ENCODE results near the gene TMEM163.
"Not testable (repeated sequence)": the region's sequence is repeated elsewhere in the genome, so short reads cannot be mapped to it uniquely, and the experiment has no call there.

The TMEM163 gene

DNA sequence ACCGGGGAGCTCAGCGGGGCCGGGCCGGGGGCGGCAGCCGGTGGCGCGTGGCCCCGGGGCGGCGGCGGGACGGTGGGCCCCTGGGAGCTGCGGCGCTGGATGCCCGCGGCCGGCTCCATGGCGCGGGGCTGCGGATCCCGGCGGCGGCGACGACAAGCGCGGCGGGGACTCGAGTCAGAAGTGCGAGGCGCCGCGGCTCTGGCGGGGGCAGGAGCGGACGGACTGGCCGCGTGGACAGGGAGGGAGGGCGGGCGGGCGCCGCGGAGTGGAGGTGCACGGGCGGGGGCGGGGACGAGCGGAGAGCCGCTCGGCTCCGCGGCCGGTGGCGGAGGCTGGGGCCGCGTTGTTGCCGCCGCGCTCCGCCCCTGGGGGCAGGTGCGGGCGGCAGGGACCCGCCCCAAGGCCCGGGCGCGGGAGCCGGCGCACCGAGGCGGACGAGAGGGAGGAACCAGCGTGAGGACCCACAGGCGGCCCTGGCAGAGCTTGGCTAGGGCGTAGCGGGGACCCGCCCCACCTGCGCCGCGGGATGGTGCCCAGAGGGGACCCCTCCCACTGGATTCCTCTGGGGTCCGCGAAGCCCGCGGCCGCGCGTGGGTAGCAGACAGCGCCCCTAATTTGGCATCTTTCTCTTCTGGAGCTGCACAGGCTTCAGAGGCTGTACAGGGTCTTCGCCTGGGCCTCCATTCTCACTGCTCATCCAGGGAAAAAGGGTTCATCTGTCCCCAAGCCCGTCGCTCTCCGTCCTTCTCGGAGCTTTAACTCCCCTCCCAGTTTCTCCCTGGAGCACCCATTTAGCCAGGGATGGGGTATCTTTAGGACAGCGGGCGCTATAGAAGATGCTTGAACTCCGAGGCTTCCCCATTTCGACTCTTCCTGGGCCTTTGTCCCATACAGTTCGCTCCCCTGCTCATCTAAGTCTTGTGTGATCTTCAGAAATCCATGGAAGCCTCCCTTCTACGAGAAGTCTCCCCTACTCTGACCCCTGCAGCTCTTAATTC, at the start of gene TMEM163:
TMEM163 (minus strand) TSS at position 184 of the 998 bp plus-strand sequence.
- DNase-seq, result no peak

GRCh38 chr2:134766583-134766982, 47.8 kb upstream of the TMEM163 start:
- DNase-seq, result no peak

DNA sequence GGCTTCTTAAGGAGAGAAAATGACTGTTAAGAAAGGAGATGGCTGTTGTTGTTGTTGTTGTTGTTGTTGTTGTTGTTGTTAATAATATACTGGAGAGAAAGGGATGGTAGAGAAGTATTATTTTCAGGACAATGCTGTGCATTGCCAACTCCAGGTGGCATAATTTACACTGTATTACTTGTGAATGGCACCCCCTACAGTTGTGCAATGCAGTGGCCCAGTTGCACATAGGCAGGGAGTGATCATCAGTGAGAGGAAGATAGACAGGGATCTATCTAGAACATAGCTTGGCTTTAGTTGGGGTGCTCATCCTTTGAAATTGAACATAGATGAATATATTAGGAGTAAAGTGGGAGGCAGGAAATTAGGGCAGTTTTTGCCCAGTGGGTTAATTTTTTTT, 47.2 kb upstream of the TMEM163 start:
- no peak for DNase-seq

DNA sequence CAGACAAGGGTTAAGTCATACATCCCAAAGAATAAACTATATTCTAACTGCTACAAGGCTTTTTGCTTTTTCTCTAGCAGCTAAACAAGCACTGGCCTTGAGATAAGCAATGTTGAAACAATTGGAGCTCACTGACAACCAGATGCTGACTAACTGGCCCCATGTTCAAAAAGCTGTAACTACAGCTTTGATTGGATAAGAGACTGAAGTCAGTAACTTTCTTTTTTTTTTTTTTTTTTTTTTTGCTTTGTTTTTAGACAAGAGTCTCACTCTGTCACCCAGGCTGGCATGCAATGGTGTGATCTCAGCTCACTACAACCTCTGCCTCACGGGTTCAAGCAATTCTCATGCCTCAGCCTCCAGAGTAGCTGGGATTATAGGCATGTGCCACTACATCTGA, 45.4 kb upstream of the TMEM163 start:
- DNase-seq, result no peak

- no peak for DNase-seq
Observed at GRCh38 chr2:134763164-134763710, 44.4 kb upstream of the TMEM163 start.

GRCh38 chr2:134762508-134762907, 43.7 kb upstream of the TMEM163 start:
- no peak for DNase-seq

DNA sequence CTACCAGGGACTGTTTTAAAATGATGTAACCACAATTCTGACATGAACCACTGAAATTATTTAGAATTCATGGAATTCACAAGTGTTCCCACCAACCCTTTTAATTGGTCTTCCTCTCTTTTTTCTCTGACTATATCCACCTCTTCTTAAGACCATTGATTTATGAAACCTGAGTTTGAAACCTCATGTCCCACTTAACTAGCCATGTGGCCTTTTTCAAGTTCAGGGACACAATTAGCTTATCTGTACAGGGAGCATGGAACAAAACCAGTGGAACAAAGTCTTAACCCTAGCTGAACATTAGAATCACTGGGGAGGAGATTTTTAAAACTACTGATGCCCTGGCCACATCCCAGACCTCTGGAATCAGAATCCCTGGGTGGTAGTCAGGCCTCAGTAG, 41.6 kb upstream of the TMEM163 start:
- no peak for DNase-seq

DNA sequence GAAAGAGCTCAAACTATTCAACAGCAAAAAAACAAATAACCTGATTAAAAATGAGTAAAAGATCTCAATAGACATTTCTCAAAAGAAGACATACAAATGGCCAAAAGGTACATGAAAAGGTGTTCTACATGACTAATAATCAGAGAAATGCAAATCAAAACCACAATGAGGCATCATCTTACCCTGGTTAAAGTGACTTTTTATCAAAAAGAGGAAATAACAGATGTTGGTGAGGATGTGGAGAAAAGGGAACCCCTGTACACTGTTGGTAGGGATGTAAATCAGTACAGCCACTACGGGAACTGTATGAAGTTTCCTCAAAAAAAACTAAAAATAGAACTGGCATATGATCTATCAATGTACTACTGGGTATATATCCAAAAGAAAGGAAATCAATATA, 39.8 kb upstream of the TMEM163 start:
- DNase-seq, result no peak

GRCh38 chr2:134751981-134752380, 33.2 kb upstream of the TMEM163 start:
- not testable (repeated sequence) for DNase-seq

- DNase-seq, result no peak
Observed at GRCh38 chr2:134745546-134745945, 26.7 kb upstream of the TMEM163 start.

DNA sequence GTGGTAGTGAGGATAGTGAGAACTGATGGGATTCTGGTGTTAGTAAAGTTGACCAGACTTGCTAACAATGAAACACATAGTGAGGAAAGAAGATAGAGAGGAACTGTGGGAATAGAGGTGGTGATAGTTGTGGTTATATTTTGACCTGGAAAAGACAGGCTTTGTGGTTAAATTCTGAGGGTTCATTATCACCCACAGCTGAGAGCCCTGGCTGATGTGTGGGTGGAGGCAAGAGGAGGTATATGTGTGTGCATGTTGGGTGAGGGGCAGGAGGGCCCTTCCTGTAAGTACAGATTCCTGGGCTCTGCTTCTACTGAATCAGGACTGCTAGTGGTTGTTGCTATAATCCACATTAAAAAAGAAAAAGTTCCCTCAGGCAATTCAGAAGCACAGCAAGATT, 26.2 kb upstream of the TMEM163 start:
- no peak for DNase-seq

DNA sequence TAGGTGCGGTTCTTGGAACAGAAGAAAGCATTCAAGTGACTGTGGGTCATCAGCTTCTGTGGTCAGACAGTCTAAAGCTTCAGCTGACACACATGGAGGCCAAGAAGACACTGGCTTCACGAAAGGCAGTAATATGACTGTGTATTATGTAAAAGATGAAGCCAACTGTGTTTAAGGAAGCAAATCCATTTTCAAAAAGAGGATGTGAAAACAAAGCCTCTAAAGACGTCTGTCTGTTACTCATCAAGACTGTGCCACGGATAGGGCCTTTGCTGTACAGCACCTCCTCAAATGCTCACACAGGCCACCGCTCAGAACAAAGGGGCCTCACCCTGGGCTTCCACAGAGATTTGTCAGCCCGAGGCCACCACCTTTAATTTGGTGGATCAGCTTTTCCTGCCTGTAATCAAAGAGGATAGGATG, 21.1 kb upstream of the TMEM163 start:
- no peak for DNase-seq

DNA sequence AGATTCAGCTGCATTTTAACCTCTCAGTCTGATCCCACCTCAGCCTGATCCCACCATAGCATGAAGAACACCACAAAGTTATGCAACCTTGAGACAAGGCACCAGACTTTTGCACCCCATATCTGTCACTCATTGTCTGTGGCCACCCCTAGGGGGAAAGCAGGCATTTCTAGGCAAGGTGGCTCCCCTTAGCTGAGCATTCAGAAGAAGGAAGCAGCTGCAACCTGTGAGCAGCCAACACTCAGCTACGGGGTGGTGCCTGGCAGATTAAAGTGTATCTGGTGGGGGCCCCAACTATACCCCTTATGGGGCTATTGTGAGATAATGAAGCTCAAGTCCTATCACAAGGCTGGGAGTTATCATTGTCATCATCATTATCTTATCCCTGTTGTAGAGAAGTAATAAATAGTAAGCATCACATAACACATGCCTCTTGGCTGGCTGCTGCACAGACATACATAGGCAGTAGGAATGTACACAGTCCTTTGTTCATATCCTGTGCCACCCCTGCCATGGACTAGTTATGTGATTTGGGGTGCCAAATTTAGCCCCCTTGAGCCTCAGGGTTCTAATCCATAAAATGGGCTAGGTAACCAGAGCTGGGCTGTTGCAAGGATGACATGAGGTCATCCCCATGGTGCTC, 20.6 kb upstream of the TMEM163 start:
- no peak for DNase-seq

- no peak for DNase-seq
Observed at GRCh38 chr2:134738141-134738870, 19.5 kb upstream of the TMEM163 start.

DNA sequence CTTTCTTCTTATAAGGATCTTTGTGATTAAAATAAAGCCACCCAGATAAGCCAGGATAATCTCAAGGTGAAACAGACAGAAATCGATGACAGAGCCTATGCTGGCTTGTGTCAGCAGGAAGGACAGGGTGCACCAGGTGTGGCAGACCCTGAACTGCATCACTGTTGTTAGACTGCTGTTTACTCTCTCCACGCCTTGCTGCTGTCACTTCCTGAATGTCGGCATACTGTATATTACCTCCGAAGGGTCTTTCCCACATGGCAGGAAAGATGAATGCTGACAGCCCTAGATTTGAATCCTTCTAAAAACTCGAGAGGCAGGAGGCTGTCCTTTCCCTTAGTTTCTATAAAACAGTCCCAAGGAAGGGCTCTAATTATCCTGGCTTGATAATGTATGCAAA, 18.9 kb upstream of the TMEM163 start:
- DNase-seq, result no peak

GRCh38 chr2:134736167-134736880, 17.5 kb upstream of the TMEM163 start:
- DNase-seq, result no peak

DNA sequence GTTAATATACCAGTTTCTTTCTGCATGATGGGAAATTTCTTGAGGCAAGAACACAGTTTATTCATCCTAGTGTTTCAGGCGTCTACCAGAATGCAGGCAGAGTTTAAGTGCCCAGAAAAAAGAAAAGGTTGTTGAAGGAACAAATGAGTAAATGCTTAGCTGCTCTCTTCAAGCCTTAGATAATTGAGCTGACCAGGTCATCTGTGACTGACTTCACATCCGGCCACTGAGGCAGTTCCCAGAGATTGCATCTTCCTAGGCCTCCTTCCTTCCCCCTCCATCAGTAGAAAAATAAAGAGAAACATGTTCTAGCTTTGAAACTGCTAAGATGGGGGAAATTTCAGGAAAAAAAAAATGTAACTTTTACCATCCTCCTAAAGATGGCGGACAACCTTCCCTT, 9.4 kb upstream of the TMEM163 start:
- DNase-seq, result no peak

GRCh38 chr2:134727385-134727784, 8.6 kb upstream of the TMEM163 start:
- DNase-seq, result no peak

GRCh38 chr2:134726645-134727044, 7.8 kb upstream of the TMEM163 start:
- no peak for DNase-seq

DNA sequence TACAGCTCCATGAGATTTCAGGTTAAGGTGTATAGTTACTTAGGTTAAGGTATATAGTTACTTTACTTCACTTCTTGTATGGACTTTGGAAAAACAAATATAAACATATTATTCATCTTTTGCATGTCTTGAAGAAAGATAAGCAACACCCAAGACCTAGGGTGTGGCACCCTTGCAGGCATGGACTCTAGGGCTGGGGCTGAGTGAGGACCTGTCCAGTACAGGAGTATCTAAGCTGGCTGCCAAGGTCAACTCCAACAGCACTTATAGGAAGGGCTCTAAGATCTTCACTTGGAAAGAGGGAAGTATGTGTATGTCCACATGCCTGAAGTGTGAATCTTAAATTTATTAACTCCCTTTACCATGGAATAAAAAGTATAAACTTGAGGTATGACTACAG, 7.1 kb upstream of the TMEM163 start:
- no peak for DNase-seq

DNA sequence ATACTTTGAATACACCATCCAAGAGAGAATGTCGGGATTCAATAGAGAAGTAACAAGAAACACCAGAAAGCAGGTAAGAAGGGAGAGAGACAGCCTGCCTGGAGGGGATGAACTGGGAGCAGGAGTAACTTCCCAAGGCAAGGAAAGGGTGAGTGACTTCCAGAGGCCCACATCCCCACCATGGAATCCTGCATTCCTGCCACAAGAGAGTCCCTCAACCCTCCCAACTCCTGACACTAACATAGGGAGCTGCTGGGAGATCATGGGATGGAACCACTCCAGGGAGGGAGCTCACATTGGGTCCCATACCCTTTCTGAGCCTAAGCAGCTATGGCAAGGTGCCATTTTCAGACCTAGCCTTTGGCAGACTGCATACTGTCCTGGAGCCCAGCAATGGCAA, 5.5 kb upstream of the TMEM163 start:
- DNase-seq, result no peak

DNA sequence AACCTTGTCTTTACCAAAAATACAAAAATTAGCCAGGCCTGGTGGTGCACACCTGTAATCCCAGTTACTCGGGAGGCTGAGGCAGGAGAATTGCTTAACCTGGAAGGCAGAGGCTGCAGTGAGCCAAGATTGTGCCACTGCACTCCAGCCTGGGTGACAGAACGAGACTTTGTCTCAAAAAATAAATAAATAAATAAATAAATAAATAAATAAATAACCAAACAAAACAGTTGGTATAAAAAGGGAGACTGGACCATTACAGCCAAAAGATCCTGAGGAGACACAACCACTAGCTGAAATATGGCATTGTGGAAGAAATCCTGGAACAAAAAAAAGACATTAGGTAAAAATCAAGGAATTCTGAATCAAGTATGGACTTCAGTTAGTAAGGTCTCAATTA, 4.9 kb upstream of the TMEM163 start:
- DNase-seq, result not testable (repeated sequence)

DNA sequence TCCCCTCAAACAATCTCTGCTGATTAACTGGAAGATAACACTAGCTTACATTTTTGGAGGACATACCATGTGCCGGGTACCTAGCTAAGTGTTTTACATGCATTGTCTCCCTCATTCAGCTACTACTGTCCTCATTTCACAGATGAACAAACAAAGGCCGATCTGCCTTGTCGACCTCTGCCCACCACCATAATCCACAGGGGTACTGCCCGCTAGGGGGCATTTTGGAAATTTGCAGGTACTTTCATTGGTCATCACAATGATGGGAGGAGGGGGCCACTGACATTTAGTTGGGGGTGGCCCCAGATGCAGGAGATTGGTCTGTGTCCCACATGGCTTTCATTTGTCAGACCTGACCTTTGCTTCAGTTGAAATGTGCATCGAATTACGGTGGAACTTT, 3.9 kb upstream of the TMEM163 start:
- DNase-seq, result no peak

Data from DMS79 (cell line).